WERI-Rb-1 (cell line): ENCODE data around the gene LMO4.

Source experiments
- DNase-seq: peaks from one replicate; pipeline ENCODE4 v3.0.0-alpha.2; 2020
- H3K27ac ChIP-seq: fragments of 250-450 bp; sonication (Bioruptor Pico); 2 replicates; pipeline ENCODE4 v1.5.1; 2020; ENCODE audit warnings: mild to moderate bottlenecking, moderate library complexity
- H3K27me3 ChIP-seq: fragments of 250-450 bp; sonication (Bioruptor Pico); 2 replicates; pipeline ENCODE4 v1.5.1; 2021; ENCODE audit warnings: mild to moderate bottlenecking, low read depth, moderate library complexity; ENCODE audit not compliant: insufficient read depth, severe bottlenecking
- H3K36me3 ChIP-seq: fragments of 250-450 bp; sonication (Bioruptor Pico); 2 replicates; pipeline ENCODE4 v1.5.1; 2020; ENCODE audit warnings: mild to moderate bottlenecking, moderate library complexity
- H3K4me3 ChIP-seq: 2 replicates; pipeline ENCODE4 v1.5.1; 2011; ENCODE audit warnings: low read depth, mild to moderate bottlenecking, control low read depth, low read length
- H3K9me3 ChIP-seq: fragments of 250-450 bp; sonication (Bioruptor Pico); 2 replicates; pipeline ENCODE4 v1.5.1; 2021; ENCODE audit warnings: mild to moderate bottlenecking, moderate library complexity; ENCODE audit not compliant: severe bottlenecking
- TF ChIP-seq, protein P1 (sequence below): IDR thresholded peaks from 2 replicates; pipeline ENCODE4 v1.5.1; 2011; ENCODE audit warnings: low read depth, mild to moderate bottlenecking, control low read depth, inconsistent platforms, low read length

The LMO4 gene

DNA sequence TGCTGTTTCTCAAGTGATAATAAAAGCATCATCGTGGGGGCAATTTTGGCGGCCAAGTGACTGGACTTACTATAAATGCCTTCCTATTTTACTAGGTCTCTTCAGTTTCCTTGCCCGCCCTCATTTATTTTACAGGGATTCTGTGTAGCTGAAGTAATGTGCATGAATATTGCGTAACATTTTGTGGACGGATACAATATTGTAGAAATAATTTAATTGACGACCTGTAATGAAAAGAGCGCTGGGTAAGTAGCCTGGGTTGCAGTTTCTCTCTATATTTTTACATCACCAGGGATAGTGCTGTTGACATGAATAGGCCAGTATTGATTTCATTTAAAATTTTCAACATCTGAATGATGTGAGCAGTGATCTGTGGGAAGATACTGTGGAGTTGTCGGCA is 28.1 kb upstream of the LMO4 start:
- DNase-seq = no peak

DNA sequence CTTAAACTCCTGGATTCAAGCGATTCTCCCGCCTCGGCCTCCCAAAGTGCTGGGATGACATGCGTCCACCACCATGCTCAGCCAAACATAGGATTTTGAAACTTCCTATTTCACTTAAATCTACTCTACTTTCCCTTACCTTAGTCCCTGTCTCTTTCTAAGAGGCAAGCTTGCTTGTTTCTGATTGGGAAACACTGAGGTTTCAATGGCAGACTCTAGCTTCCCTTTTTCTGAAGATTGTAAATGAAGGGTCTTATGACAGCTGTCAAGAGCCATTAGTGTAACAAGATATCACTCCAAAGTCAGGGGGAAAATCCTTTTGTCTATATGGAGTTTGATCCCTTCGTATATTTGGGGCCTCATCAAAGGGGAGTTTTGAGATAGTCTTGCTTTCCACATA is 23.5 kb upstream of the LMO4 start:
- TF ChIP-seq, protein P1, sequence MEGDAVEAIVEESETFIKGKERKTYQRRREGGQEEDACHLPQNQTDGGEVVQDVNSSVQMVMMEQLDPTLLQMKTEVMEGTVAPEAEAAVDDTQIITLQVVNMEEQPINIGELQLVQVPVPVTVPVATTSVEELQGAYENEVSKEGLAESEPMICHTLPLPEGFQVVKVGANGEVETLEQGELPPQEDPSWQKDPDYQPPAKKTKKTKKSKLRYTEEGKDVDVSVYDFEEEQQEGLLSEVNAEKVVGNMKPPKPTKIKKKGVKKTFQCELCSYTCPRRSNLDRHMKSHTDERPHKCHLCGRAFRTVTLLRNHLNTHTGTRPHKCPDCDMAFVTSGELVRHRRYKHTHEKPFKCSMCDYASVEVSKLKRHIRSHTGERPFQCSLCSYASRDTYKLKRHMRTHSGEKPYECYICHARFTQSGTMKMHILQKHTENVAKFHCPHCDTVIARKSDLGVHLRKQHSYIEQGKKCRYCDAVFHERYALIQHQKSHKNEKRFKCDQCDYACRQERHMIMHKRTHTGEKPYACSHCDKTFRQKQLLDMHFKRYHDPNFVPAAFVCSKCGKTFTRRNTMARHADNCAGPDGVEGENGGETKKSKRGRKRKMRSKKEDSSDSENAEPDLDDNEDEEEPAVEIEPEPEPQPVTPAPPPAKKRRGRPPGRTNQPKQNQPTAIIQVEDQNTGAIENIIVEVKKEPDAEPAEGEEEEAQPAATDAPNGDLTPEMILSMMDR = no peak
- H3K27me3 ChIP-seq = no peaks in the 10 kb centered on the region
- H3K27ac ChIP-seq = no peak overlapping the region
- H3K36me3 ChIP-seq = no peaks in the 10 kb centered on the region
- H3K9me3 ChIP-seq = no peaks in the 10 kb centered on the region
- DNase-seq = no peak
- no peak overlapping the region for H3K4me3 ChIP-seq

More for the DNA sequence above, 28.1 kb upstream of the LMO4 start:
- no peaks in the 10 kb centered on the region for H3K36me3 ChIP-seq
- H3K4me3 ChIP-seq = no peak overlapping the region
- no peak overlapping the region for H3K27ac ChIP-seq
- no peaks in the 10 kb centered on the region for H3K27me3 ChIP-seq
- no peaks in the 10 kb centered on the region for H3K9me3 ChIP-seq
- TF ChIP-seq, protein P1 = no peak

DNA sequence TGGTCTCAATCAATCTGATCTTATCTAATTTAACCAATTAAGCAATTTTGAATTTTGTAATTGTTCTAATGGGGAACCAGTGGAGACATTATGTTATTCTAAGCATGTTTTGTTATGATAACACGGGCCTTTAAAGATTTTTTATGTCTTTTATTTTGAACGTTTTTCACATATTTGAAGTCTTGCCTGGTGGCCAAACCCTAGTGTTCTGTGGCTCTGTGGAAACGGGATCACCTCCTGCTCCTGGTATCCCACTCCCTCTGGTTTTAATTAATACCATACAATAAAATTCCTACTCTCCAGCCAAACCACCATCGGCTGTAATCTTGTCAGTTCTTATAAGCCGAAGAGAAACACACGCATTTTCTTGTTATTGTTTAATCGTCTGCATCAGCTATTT is 22.9 kb upstream of the LMO4 start:
- no peaks in the 10 kb centered on the region for H3K36me3 ChIP-seq
- no peak overlapping the region for H3K4me3 ChIP-seq
- H3K27ac ChIP-seq = no peak overlapping the region
- H3K9me3 ChIP-seq = no peaks in the 10 kb centered on the region
- no peaks in the 10 kb centered on the region for H3K27me3 ChIP-seq
- DNase-seq = no peak
- TF ChIP-seq, protein P1 = no peak

DNA sequence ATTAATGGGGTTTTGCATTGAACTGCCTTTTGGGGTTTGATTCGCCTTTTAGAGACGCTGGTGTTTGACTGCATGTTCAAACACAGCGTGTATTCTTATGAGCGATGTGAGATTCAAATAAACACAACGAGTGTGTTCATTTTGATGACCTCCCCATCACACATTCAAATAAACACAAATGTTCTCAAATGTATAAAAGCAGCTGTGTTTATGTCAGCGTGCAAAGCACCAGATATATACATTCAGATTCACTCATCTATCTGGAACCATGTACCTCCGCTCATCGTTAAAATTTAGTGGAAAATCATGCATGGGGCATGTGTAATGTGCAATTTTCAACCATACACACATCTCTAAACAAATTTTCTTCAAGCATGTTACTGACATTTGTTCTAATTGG is 21.4 kb upstream of the LMO4 start:
- H3K27ac ChIP-seq = no peak overlapping the region
- DNase-seq = no peak
- TF ChIP-seq, protein P1 = no peak
- no peaks in the 10 kb centered on the region for H3K36me3 ChIP-seq
- no peaks in the 10 kb centered on the region for H3K27me3 ChIP-seq
- no peaks in the 10 kb centered on the region for H3K9me3 ChIP-seq
- no peak overlapping the region for H3K4me3 ChIP-seq

DNA sequence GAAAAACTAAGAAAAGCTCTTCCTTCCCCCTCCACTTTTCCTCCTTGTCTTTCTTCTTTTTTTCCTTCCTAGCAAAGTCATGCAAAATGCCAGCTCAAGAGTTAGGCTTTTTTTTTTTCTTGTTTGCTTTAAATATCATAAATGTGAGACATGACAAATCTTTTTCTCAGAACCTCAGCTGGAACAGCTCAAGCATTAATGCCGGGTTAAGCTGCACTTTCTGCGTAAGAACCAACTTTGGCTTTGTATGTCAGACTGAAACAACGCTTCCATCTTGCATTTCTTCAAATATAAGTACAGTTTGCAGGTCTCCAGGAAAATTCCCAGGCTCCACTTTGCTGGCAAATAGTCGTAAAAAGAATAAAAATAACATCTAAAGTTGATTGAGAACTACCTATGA is 20.7 kb upstream of the LMO4 start:
- Histone ChIP-seq H3K4me3 (no peak overlapping the region), H3K9me3 (no peaks in the 10 kb centered on the region), H3K36me3 (no peaks in the 10 kb centered on the region), H3K27ac (no peak overlapping the region), H3K27me3 (no peaks in the 10 kb centered on the region)
- no peak for DNase-seq
- TF ChIP-seq, protein P1 = no peak

DNA sequence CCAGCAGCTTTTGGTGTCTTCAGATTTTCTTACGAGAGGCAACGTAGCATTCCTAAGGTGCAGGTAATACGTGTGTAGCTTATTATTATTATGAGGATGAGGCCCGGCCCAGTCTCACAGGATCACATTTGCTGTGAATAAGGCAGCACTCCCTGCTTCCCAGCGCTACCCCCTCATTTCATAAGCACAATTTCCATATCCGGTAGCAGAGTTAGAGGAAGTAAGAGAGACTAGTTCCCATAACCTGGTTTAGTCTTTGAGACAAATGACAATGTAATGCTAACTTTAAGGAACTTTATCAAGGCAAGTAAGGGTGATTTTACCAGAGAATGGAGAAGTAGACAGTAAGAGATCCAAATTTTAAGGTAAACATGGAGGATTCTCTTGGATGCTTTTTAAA is 14.6 kb upstream of the LMO4 start:
- TF ChIP-seq, protein P1 = no peak
- no peaks in the 10 kb centered on the region for H3K36me3 ChIP-seq
- H3K27me3 ChIP-seq = no peaks in the 10 kb centered on the region
- H3K9me3 ChIP-seq = no peaks in the 10 kb centered on the region
- DNase-seq = no peak
- no peak overlapping the region for H3K27ac ChIP-seq
- H3K4me3 ChIP-seq = no peak overlapping the region
